ENCODE data around the gene MROH7.

- TF ChIP-seq CTCF (conservative IDR thresholded peaks at IDR 0.05; ENCODE audit: low read depth, low read length) (no peak), EZH2phosphoT487 (IDR thresholded peaks at IDR 0.05; ENCODE audit: borderline replicate concordance, low read length) (no peak)
Observed at GRCh38 chr1:54754486-54755285, 113.1 kb downstream of the MROH7 start.
